Lower leg skin (tissue), 3 donors: ENCODE results near the gene ANAPC5.

ENCODE experiments used
- CTCF ChIP-seq, 3 donors: fragments of 450-650 bp; IDR thresholded peaks; one replicate each; pipeline ENCODE4 v1.5.1; 2016; ENCODE audit warnings: antibody characterized with exemption in 3 of 3, mild to moderate bottlenecking in 3 of 3, moderate library complexity in 2 of 3
- POLR2A ChIP-seq, 2 donors: fragments of 450-650 bp; IDR thresholded peaks; one replicate each; pipeline ENCODE4 v1.6.1; 2016 to 2017; ENCODE audit warnings: antibody characterized with exemption in 2 of 2, mild to moderate bottlenecking in 1 of 2, moderate library complexity in 1 of 2

- no peak for TF ChIP-seq CTCF (IDR thresholded peaks at IDR 0.05)
- no peak for TF ChIP-seq POLR2A (IDR thresholded peaks at IDR 0.05)
Observed at GRCh38 chr12:121355818-121356217, 3.6 kb upstream of the ANAPC5 start.
